HepG2 (cell line): ENCODE data around the gene SVBP. TPM values are rescaled to one million over a fixed set of nuclear protein-coding genes. Genes with fewer than 3 reads are reported as not detected.

ENCODE experiments used
- CBX5 ChIP-seq: sonication (generic); formaldehyde crosslinking; IDR thresholded peaks from 2 replicates; pipeline ENCODE4 v1.4.0; 2020; ENCODE audit warnings: missing genetic modification reagents, borderline replicate concordance
- CSRNP2 ChIP-seq: sonication (generic); formaldehyde crosslinking; conservative IDR thresholded peaks from 2 replicates; pipeline ENCODE4 v1.8.0; 2022; ENCODE audit warnings: low read depth, missing genetic modification reagents
- DZIP1 ChIP-seq: sonication (generic); formaldehyde crosslinking; IDR thresholded peaks from 2 replicates; pipeline ENCODE4 v1.5.0; 2020; ENCODE audit warnings: mild to moderate bottlenecking, missing genetic modification reagents
- HDAC1 ChIP-seq: sonication (generic); formaldehyde crosslinking; IDR thresholded peaks from 2 replicates; pipeline ENCODE4 v1.5.1; 2020; ENCODE audit warnings: mild to moderate bottlenecking, missing genetic modification reagents
- ISL2 ChIP-seq: sonication (generic); formaldehyde crosslinking; IDR thresholded peaks from 2 replicates; pipeline ENCODE4 v1.5.0; 2020; ENCODE audit warnings: missing genetic modification reagents
- KIAA2018 ChIP-seq: sonication (generic); formaldehyde crosslinking; IDR thresholded peaks from 2 replicates; pipeline ENCODE4 v1.5.0; 2020; ENCODE audit warnings: mild to moderate bottlenecking, missing genetic modification reagents, borderline replicate concordance
- MBD4 ChIP-seq: IDR thresholded peaks from 2 replicates; pipeline ENCODE4 v1.6.1; 2012; ENCODE audit warnings: low read length, inconsistent platforms, borderline replicate concordance
- PAXIP1 ChIP-seq: sonication (generic); formaldehyde crosslinking; conservative IDR thresholded peaks from 2 replicates; pipeline ENCODE4 v1.4.0; 2020; ENCODE audit warnings: mild to moderate bottlenecking, missing genetic modification reagents, moderate library complexity
- TEF ChIP-seq: sonication (generic); formaldehyde crosslinking; IDR thresholded peaks from 2 replicates; pipeline ENCODE4 v1.5.0; 2020; ENCODE audit warnings: missing genetic modification reagents
- polyA plus RNA-seq, 8 experiments: library from polyadenylated mRNA; depleted of rRNA in 3 of 8; stranded (reverse) in 7 of 8; unstranded in 1 of 8; fragments of >200 nt; fragmentation: Illumina TruSeq in 4 of 8; extraction: Trizol in 4 of 8; gene quantifications; 2 replicates each; pipeline versions ENCODE4 v1.2.1 to v1.2.3, GENCODE V29; 2011 to 2016; ENCODE audit warnings: low read depth in 4 of 8, missing spikeins in 1 of 8, mixed read lengths in 1 of 8; ENCODE audit not compliant: insufficient read depth in 1 of 8
- total RNA-seq, 5 experiments: library from RNA; depleted of rRNA; stranded (reverse); fragments of >200 nt; fragmentation: Illumina TruSeq; extraction: Trizol; gene quantifications; 2 replicates each; pipeline ENCODE4 v1.2.3, GENCODE V29; 2016; ENCODE audit warnings: low read depth in 1 of 5

The SVBP gene
- total and polyA plus RNA-seq, 2 of the 13 experiments (the other 11 are each of a cell fraction or from before 2014, with no cell fraction given): 28.8 to 48.2 TPM

GRCh38 chr1:42766741-42767509 is 50.3 kb downstream of the SVBP start, which contains the start of the genes C1orf50 and P3H1 (continued):
- TF ChIP-seq CSRNP2 (CRISPR knock-in tag) (no peak), DZIP1 (CRISPR knock-in tag) (peak; percentile 79; the same call in 1 of the 2 replicates), MBD4 (no peak), HDAC1 (CRISPR knock-in tag) (peak; percentile 81), KIAA2018 (0 out of 2 replicates have a peak, but pooled peaks have one; percentile 73), CBX5 (no peak), TEF (CRISPR knock-in tag) (0 out of 2 replicates have a peak, but pooled peaks have one; percentile 21), PAXIP1 (CRISPR knock-in tag) (peak; percentile 41), ISL2 (CRISPR knock-in tag) (peak; percentile 66)
